HG02571 (cell line): ENCODE results near the gene ABCA9.

Experiments
- ATAC-seq: cut with Tn5 transposase; IDR thresholded peaks from one replicate; pipeline ENCODE4 v1.9.1; 2021; ENCODE audit warnings: mild to moderate bottlenecking, moderate library complexity; ENCODE audit not compliant: unreplicated experiment

The ABCA9 gene

DNA sequence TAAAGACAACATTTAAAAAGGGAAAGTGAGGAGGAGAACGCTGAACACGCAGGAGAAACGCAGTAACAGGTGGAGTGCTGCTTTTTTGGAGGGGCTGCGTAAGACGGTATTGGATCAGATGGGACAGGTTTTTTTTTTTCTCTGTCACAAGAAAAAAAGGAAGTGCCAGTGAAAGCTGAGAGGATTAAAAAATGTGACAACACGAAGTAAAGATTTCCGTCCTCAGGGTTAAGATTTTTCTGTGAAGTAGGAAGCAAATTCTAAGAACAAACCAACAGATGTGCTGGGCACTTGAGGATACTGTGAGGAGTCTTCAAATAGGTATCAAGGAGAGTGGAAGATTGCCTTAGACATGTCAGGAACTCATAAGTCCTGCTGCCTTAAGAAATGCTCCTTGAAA lies 5.8 kb upstream of the ABCA9 start:
- ATAC-seq: no peak

DNA sequence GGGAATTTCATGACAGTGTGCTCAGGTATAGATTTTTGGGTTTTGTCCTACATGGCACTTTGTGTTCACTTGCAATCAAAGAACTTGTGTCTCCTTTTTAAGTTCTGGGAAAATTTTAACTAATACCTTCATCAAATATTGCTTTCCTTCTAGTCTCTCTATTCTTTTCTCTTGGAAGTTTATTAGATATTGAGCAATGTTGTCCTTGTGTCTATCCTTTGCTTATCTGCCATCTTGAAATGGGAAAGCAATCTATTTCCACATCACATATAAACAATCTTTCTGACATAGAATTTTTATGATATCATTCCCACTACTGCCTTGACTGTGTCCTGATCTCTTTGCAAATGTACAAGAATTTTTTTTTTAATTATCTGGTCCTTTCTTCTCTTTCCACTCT lies 4.4 kb upstream of the ABCA9 start:
- ATAC-seq: no peak

DNA sequence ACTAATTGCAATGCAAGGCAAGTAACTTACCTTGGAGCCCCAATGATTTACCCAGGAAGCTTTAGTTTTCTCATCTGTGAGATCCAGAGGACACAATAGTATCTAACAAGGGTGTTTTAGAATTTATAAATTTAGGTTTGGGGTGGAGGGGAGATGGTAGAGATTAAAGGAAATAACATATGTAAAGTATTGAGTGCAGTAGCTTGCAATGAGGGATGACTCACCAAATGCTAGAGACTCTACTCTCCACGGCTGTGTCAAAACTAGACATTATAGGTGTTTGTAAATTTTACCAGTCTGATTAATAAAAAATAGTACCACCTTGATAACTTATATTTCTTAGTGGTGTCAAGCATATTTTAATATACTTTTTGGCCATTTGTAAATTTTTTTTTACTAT lies 3.7 kb upstream of the ABCA9 start:
- ATAC-seq: no peak

DNA sequence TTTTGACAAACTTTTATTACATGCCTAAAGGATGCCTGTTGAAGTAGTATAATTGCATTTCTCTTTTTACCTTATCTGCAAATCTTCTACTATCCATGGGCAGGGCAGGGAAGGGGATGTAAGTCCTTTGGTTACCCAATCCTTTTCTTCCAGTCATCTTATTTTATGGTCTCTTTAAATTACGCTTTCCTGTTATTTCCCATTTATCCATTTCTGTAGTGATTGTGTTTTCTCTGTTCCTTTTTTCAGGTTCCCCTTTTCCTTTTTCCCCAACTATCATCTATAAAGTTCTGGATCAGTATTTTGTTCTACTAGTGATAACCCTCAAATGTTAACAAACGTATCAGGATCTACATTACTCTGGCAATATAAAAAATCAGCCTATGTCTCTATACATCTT lies 3.3 kb upstream of the ABCA9 start:
- no peak for ATAC-seq

DNA sequence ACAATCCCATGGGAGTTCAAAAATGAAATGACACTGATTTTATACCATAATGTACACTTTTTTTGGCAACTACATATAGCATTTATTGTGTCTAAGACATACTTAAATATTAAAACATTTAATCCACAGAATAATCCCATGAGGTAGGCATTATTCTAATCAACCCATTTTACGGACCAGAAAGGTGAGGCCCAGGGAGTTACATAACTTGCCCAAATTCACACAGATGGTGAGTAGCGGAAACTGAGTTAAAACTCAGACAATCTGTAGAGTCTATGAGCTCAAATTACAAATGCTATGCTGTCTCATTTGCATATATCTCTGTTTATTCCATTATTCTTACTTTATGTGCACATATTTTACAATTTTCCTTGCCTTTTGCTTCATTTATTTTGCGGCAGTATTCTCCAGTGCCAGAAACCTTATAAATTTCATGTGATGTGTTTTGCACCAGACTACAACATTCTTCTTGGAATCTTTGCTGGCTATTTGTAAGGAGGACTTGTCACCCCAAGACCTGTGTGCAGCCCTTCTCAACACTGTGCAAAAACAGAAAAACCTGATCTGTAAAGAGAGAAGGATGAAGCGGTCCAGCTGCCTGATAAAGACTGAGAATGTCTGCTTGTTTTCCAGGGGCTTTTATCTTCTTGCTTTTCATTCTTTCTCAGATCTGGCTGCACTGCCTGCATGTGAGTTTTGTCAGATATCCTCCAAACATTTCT lies 2.3 kb upstream of the ABCA9 start:
- ATAC-seq: no peak

DNA sequence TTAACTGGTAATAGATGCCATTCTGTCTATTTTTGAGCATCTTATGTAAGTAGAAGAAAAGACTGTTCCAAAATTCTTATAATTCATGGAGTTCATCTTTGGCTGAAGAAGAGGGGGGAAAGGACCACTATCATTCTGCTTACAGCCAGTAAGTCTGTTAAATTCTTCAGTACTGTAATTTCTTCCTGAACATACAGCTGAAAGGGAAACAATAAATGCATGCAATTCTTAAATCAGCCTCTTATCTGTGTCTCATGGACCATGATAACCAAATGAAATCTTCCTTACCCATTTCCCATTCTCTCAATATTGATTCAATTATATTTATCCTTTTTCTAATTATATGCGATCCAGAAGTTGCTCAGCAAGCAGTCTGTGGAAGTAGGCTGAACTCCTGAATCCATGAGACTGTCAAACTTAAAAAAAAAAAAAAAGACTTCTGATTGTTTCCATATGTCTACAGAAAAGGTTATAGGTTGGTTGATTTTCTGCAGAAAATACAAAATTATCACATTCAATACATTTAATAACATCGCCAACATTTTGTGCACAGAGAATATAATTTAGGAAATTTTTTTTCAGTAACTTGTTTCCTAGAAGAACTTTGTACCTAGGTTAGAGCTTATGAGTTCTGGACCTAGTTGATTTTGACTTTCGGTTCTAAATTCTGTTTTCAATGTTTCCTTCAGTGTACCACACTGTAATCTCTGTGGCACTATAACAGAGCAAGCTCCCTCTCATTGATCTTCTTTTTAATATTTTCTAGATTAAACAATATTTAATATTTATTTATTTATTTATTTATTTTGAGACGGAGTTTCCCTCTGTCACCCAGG lies 1.2 kb upstream of the ABCA9 start:
- no peak for ATAC-seq

DNA sequence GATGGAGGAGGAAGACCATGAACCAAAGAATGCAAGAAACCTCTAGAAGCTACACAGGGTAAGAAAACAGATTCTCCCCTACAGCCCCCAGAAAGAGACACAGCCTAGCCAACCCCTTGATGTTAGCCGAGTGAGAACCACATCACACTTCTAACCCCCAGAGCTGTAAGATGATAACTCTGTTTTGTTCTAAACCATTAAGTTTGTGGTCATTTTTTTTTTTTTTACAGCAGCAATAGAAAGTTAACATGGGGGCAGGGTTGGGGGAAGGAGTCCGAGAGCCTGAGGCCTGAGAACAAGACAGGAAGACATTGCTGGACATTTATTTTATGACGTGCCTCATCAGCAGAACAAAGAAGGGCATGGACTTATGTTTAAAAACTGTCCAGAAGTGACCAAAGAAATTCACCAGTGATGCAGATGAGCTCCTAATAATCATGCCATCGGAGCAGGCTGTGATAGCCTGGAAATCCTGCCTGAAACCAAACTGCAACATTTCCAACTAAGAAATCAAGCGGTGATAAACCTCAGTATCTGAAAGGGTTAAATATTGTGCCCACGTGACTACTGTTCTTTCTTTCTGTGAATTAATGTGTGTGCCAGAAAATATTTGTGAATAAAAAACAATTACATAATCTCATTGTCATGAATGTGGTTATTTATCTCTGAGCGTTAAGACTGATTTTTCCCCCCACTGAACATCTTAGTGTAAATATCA lies 1.1 kb downstream of the ABCA9 start:
- ATAC-seq: no peak

DNA sequence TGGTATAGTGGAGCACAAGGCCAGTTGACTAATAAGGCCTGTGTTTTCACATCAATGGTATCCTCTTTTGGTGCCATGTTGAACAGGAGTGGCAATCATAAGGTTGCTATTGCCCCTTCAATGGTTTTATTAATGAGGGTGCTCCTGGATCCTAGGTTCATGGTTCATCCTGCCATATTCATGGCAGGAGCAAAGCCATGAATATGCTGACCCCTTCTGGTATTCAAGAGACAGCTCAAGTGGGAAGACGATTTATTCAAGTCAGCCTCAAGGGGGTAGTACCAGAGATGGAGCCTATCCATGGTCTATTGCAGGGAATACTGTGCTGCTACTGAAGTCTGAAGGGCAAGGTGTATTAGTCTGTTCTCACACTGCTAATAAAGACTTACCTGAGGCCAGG lies 2.6 kb downstream of the ABCA9 start:
- no peak for ATAC-seq

DNA sequence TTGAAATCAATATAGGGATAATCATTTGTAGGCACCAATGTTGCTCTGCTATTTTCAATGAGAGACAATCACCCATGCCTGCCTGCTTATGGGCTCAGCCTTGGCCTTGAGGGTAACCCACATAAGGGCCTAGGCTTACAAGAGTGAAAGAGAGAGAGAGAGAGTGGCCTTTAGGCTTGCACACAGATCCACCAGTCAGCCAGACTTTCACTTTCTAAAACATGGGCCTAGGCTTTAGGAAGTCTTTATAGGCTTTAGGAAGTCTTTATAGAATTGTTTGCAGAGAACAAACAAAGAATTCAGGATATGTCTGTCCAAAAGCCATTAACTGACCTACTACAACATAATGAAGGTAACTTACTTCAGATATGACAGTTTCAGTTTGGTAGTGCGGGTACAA lies 3.4 kb downstream of the ABCA9 start:
- ATAC-seq: no peak

DNA sequence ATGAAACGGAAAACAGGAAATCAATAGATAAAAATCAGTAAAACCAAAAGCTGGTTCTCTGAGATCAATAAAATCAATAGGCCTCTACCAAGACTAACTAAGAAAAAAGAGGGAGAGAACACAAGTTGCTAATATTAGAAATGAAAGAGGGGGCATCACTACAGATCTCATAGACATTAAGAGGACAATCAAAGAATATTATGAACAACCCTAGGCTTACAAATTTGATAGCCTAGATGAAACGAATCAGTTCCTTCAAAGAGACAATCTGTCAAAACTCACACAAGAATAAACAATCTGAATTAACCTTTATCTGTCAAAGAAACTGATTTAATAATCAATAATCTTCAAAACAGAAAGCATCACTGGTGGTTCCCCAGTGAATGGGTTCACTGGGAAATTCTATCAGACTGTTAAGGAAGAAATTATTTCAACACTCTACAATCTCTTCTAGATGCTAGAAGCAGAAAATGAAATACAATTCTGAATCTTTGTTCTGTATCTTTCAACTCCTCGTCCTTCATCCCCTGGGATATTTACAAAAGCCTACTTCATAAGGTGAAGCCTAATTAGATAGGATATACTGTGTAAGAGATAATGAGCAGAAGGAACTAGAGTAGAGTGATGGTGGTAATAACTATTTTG lies 4.4 kb downstream of the ABCA9 start:
- no peak for ATAC-seq

DNA sequence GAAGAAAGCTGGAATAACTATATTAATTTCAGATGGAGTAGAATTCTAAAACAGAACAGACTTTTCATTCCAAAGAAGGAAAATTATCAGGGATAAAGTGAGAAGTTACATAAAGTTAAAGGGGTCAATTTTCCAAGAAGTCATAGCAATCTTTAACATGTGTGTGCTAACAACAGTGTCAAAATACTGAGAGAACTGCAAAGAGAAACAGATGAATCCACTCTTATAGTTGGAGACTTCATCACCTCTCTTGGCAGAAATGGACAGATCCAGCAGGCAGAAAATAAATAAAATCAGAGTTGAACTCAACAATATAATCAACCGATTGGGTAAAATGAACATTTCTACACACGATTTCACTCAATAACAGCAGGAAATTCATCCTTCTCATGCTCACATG lies 5.4 kb downstream of the ABCA9 start:
- ATAC-seq: no peak

DNA sequence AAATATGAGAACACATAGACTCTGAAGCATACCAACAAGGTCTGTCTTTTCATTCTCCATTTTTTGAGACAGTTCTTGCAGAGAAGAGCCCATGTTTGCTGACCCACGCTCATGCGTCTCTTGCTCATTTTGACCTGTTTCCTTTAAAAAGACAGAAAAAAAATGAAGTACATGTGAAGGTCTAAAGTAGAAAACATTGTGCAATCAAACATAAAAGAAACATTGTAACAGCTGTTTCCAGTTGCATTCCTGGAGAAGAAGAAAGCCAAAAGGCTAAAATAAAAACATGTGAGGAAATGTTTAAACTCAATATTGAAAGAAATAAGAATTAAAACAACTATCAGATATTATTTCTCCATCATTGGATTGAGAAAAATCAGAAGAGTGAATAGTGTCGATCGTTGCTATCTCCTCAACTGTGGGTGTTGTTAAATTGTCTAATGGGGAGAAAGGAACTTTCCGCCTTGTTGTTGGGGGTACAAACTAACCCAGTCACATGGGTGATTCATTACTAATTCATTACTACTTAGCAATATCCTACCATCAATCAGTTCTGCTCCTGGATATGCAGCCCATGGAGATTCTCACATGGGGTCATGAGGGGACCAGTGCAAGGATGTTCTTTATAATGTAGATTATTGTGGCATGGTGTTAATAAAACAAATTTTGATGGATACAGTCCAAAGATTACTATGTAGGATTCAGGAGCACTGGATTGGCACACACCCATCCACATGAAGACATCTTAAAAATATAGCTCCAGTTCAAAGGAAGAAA lies 9.5 kb downstream of the ABCA9 start:
- no peak for ATAC-seq

DNA sequence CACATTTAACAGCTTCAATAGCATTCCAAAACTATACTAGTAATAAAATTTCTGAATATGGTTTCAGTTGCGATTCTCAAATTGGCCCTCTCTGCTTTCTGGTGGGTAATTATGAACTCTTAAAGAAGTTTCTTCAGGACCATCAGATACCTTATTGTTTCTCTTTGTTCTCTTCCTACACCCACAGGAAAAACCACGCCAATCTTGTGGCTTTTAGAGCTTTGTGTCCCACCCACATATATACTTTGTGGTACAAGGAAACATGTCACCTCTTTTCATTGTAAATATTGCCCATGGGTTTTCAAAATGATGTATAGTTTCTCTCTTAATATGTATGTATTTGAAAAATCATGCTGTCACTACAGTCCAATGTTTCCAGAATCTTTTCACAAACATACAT lies 12.1 kb downstream of the ABCA9 start:
- ATAC-seq: no peak

DNA sequence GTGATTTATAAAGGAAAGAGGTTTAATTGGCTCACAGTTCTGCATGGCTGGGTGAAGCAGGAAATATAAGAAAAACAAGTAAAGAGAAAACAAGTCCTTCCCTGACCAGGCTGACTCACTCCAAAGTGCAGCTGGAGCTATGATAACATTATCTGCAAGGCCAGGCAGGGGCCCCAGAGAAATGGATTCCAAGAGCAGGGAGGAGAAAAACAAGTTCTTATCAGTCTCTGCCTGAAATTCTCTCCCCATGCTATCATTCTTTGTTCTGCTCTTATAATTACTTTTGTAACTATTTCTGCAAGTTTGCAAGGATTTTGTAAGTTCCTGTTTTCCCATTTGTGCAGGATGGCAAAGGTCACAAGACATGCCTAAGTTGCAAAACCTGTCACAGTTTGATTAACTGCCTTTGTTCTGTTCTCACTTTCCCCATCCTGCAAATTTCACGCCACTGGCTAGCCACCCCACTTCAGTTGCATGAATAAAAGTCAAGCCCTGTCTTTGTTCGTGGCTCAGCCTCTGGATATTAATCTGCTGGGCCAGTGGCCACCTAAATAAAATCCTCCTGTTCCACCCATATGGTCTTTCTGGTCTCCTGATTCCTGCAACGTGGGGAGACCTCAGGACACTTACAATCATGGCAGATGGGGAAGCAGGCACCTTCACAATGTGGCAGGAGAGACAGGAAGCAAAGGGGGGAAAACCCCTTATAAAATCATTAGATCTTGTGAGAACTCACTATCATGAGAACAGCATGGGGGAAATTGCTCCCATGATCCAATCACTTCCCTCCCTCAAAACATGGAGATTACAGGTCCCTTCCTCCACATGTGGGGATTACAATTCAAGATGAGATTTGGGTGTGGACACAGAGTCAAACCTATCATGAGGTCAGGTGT lies 13.1 kb downstream of the ABCA9 start:
- ATAC-seq: no peak

DNA sequence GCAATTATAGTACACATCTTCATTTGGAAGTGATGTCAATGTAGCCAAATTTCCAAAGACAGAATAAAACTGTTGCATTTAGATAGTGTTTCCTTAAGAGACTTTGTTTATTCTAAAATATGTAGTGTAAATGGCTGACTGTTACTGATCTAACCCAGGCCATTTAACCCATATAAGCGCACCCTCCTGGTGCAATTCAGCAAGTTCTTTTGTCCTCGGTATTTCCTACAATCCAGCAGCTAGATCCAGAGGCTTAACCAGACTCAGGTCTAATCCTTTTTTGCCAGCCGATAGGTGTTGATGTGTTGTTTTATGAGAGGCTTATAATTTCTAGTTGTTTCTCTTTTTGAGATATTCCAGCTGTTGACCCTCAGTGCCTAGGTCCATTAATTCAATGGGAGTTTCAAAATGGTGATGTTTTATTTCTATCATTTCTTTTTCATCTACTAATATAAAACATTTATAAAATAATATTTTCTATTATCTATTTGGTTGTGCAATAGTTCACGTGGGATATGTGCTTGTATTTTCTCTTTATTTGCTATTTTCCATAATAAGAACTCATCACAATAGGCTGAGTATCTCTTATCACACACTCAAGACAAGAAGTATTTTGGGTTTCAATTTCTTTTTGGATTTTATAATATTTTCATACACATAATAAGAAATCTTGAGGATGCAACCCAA lies 14.5 kb downstream of the ABCA9 start:
- no peak for ATAC-seq

DNA sequence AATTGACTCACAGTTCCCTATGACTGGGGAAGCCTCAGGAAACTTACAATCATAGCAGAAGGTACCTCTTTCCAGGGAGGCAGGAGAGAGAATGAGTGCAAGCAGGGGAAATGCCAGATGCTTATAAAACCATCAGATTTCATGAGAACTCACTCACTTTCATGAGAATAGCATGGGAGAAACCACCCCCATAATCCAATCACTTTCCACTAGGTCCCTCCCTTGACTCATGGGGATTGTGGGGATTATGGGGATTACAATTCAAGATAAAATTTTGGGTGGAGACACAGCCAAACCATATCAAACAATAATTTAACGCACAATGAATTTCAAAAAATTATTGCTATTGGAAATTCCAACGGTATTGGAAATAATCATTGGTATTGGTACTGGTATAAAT lies 15.1 kb downstream of the ABCA9 start:
- ATAC-seq: no peak

DNA sequence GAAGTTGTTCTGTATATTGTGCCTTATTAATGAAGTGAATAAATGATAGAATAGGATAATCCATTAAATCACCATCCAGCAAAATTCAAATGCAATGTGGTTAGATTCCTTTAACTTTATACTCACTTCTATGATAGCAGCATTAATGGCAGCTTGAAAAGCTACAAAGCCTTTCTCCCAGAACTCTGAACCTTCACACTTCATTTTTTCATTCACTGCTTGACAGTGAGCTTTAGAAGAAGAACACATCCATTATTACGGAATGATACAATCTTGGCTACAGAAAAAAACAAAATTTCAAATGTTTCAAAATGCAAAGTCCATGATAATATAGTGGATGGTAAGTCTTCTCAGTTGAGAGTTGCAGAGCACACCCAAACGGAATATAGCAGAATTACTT lies 16.4 kb downstream of the ABCA9 start:
- ATAC-seq: no peak

DNA sequence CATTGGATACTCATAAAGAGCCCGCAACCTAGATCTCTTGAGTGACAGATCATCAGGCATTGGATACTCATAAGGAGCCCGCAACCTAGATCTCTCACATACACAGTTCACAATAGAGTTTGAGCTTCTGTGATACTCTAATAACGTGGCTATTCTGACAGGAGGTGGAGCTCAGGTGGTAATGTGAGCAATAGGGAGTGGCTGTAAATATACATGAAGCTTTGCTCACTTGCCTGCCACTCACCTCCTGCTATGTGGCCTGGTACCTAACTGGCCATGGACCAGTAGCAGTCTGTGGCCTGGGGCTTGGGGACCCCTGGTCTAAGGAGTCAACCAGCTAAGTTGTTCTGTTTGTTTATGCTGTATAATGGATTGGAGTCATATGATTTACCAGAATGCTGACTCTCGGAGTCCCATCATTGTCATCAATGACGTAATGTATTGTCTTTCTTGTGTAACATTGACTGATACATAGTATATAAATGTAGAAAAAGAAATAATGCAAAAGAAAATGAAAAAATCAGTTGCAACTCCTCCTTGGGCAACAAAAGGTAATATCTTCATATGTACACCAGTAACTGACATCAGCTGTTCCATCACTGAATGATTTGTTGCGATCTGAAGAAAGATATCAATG lies 17.5 kb downstream of the ABCA9 start:
- ATAC-seq: no peak

DNA sequence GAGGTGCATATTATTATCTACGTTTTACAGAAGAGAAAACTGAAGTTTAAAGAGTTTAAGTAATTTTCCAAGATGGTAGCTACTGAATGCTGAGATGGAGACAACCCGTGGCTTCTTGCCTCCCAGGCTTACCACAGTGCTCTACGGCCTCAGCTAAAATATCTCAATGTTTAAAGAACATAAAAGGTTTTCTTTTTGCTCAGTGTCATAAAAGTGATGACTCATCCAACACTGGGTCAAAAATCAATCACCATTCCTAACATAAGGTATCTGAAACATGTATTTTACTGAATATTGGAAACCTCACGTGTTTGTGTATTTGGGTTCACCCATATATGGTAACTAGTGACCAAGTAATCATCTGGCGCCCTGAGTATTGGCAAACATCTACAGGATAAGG lies 18.4 kb downstream of the ABCA9 start:
- no peak for ATAC-seq
